ENCODE data around the gene TNS1.

DNA sequence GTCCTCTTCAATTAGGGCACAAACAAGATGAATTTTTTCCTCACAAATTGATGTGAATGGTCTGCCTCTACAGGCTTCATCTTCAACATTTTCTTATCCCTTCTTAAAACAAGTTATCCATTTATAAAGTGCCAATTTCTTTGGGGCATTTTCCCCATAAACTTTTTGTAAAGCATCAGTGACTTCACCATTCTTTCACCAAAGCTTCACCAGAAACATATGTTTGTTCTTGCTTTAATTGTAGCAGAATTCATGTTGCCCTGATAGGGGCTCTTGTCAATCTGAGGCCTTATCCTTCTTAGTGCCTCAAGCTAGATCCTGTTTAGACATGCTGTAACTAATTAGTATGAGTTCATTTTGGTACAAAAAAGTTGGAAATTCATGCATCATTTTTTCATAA, 226.2 kb downstream of the TNS1 start:
- TF ChIP-seq, protein P1, sequence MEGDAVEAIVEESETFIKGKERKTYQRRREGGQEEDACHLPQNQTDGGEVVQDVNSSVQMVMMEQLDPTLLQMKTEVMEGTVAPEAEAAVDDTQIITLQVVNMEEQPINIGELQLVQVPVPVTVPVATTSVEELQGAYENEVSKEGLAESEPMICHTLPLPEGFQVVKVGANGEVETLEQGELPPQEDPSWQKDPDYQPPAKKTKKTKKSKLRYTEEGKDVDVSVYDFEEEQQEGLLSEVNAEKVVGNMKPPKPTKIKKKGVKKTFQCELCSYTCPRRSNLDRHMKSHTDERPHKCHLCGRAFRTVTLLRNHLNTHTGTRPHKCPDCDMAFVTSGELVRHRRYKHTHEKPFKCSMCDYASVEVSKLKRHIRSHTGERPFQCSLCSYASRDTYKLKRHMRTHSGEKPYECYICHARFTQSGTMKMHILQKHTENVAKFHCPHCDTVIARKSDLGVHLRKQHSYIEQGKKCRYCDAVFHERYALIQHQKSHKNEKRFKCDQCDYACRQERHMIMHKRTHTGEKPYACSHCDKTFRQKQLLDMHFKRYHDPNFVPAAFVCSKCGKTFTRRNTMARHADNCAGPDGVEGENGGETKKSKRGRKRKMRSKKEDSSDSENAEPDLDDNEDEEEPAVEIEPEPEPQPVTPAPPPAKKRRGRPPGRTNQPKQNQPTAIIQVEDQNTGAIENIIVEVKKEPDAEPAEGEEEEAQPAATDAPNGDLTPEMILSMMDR (IDR thresholded peaks at IDR 0.05), result no peak
- no peak for TF ChIP-seq EZH2phosphoT487 (IDR thresholded peaks at IDR 0.05)
